K562 treated with DMSO at 1 percent for 24 hours (cell line): ENCODE results near the gene KCNQ1OT1. TPM values are rescaled to one million over a fixed set of nuclear protein-coding genes. Genes with fewer than 3 reads are reported as not detected.

ENCODE experiments used
- total RNA-seq: library from RNA; unstranded; fragments of 300-600 nt; gene quantifications from 2 replicates; pipeline ENCODE4 v1.2.3, GENCODE V29; 2022; ENCODE audit warnings: low read depth; ENCODE audit not compliant: insufficient read depth

KCNQ1OT1 gene
- 0.14 and 0.15 TPM in 2 replicates for total RNA-seq

GRCh38 chr11:2699531-2700414 is at the start of gene KCNQ1OT1:
Gene KCNQ1OT1, minus strand, starts transcription at chr11:2699994.

Other genes starting within 250 kb of the KCNQ1OT1 start
- gene CDKN1C, start 185.8 kb upstream of the KCNQ1OT1 start, total RNA-seq: 11.6 and 15.2 TPM in 2 replicates
- 44.1 and 49.3 TPM in 2 replicates for gene PHLDA2, start 229.4 kb upstream of the KCNQ1OT1 start, total RNA-seq